Measurements from ENCODE around the gene PRKAA1.
"Not testable (repeated sequence)": the region's sequence is repeated elsewhere in the genome, so short reads cannot be mapped to it uniquely, and the experiment has no call there.

Gene PRKAA1

DNA sequence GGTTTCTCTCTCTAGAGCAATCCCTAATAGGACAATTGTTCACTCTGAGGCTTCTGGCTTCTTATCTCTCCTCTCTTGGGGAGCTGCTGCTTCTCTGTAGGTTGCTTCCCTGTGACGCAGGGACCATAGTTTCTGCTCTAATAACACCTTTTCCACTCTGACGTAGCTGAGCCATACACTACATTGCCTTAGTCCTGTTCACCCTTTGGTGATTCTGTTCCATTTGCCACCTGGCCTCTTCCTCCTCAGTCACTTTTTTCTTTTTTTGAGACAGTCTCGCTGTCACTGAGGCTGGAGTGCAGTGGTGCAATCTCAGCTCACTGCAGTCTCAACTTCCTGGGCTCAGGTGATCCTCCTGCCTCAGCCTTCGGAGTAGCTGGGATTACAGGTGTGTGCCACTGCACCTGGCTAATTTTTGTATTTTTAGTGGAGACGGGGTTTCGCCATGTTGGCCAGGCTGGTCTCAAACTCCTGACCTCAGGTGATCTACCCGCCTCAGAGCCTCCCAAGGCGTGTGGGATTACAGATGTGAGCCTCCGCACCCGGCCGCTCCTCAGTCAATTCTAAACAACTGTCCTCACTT is 27.4 kb upstream of the PRKAA1 start:
- H3K9me3 ChIP-seq (ENCODE audit: control insufficient read depth in 2 of 2, low read length in 2 of 2); H3K4me1 ChIP-seq (ENCODE audit: control insufficient read depth in 2 of 2, insufficient read depth in 2 of 2, low read length in 2 of 2); H3K9ac ChIP-seq (ENCODE audit: low read depth in 1 of 2, low read length in 2 of 2); H3K27ac ChIP-seq (ENCODE audit: low read depth in 2 of 2, low read length in 2 of 2); H3K4me3 ChIP-seq (ENCODE audit: low read length in 2 of 2); H3K27me3 ChIP-seq (ENCODE audit: control insufficient read depth in 2 of 2, insufficient read depth in 2 of 2, low read length in 2 of 2): not testable (repeated sequence)
- H3K36me3 ChIP-seq (ENCODE audit: control insufficient read depth in 2 of 2, insufficient read depth in 2 of 2, low read length in 2 of 2), result peaks cover 28 to 39% of the 10 kb centered on the region in 2 donors

DNA sequence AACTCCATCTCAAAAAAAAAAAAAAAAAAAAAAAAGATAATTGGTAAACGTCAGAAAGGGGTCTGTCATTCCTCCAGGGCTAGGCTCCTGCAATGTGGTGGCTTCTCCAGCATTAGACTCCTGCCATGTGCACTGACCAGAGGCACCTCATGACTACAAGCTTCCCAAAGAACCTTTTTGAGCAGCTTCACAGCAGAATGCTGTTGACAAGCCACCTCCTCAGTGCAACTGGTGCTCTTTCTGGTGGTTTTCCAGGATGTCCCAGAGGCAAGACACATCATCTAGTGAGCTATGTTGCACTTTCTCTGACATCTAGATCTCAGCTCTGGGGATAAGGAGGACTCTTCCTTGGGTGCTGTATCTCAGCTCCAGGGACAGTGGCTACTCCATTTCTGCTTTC is 25.3 kb upstream of the PRKAA1 start:
- no peak overlapping the region for H3K4me3 ChIP-seq (ENCODE audit: low read length in 2 of 2)

DNA sequence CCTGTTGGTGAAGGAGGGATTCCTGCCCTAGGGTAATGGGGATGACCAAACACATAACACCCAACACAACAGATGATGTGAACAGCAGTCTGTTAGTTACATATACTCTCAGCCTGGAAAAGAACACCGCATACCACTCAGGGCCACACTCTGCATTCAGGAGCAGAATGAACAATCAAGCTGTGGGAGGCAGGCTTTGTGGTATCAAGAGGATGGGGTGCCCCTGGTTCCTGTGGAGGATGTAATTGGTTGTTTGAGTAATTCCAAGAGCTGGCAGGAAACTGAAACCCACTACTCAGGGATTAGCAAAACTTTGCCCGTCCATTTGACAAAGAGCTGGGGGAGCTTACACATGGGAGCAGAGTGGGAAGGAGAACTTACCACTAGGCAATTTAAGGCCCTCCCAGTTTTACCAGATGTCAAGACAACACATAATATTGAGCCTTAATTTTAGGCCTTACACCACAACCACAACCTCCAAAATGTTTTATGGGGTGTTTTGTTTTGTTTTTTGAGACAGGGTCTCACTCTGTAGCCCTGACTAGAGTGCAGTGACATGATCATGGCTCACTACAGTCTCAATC is 15.6 kb upstream of the PRKAA1 start:
- Histone ChIP-seq H3K27me3 (ENCODE audit: control insufficient read depth in 2 of 2, insufficient read depth in 2 of 2, low read length in 2 of 2) (no peaks in the 10 kb centered on the region), H3K36me3 (ENCODE audit: control insufficient read depth in 2 of 2, insufficient read depth in 2 of 2, low read length in 2 of 2) (no peaks in the 10 kb centered on the region), H3K4me3 (ENCODE audit: low read length in 2 of 2) (no peak overlapping the region), H3K4me1 (ENCODE audit: control insufficient read depth in 2 of 2, insufficient read depth in 2 of 2, low read length in 2 of 2) (no peaks in the 10 kb centered on the region), H3K9ac (ENCODE audit: low read depth in 1 of 2, low read length in 2 of 2) (no peak overlapping the region), H3K9me3 (ENCODE audit: control insufficient read depth in 2 of 2, low read length in 2 of 2) (no peaks in the 10 kb centered on the region), H3K27ac (ENCODE audit: low read depth in 2 of 2, low read length in 2 of 2) (no peak overlapping the region)

More for the DNA sequence above, 25.3 kb upstream of the PRKAA1 start:
- H3K36me3 ChIP-seq (ENCODE audit: control insufficient read depth in 2 of 2, insufficient read depth in 2 of 2, low read length in 2 of 2), result peaks cover 13 to 22% of the 10 kb centered on the region in 2 donors
- no peaks in the 10 kb centered on the region for H3K9me3 ChIP-seq (ENCODE audit: control insufficient read depth in 2 of 2, low read length in 2 of 2)
- H3K4me1 ChIP-seq (ENCODE audit: control insufficient read depth in 2 of 2, insufficient read depth in 2 of 2, low read length in 2 of 2), result no peaks in the 10 kb centered on the region
- H3K27me3 ChIP-seq (ENCODE audit: control insufficient read depth in 2 of 2, insufficient read depth in 2 of 2, low read length in 2 of 2), result no peaks in the 10 kb centered on the region
- H3K9ac ChIP-seq (ENCODE audit: low read depth in 1 of 2, low read length in 2 of 2), result no peak overlapping the region
- H3K27ac ChIP-seq (ENCODE audit: low read depth in 2 of 2, low read length in 2 of 2), result no peak overlapping the region

DNA sequence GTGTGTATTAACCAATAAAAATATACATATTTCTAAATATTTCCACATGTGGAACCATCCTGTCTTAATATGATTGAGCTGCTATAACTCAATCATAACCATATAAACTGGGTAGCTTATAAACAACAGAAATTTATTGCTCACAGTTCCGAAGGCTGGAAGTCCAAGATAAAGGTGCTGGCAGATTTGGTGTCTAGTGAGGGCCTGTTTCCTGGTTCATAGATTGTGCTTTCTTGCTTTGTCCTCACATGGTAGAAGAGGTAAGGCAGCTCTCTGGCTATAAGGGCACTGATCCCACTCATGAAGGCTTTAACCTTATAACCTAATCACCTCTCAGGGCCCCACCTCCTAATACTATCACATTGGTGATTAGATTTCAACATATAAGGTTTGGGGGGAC is 14.0 kb upstream of the PRKAA1 start:
- Histone ChIP-seq H3K4me1 (ENCODE audit: control insufficient read depth in 2 of 2, insufficient read depth in 2 of 2, low read length in 2 of 2) (no peaks in the 10 kb centered on the region), H3K4me3 (ENCODE audit: low read length in 2 of 2) (no peak overlapping the region), H3K27me3 (ENCODE audit: control insufficient read depth in 2 of 2, insufficient read depth in 2 of 2, low read length in 2 of 2) (no peaks in the 10 kb centered on the region), H3K9ac (ENCODE audit: low read depth in 1 of 2, low read length in 2 of 2) (no peak overlapping the region), H3K9me3 (ENCODE audit: control insufficient read depth in 2 of 2, low read length in 2 of 2) (no peaks in the 10 kb centered on the region), H3K36me3 (ENCODE audit: control insufficient read depth in 2 of 2, insufficient read depth in 2 of 2, low read length in 2 of 2) (no peaks in the 10 kb centered on the region), H3K27ac (ENCODE audit: low read depth in 2 of 2, low read length in 2 of 2) (no peak overlapping the region)

DNA sequence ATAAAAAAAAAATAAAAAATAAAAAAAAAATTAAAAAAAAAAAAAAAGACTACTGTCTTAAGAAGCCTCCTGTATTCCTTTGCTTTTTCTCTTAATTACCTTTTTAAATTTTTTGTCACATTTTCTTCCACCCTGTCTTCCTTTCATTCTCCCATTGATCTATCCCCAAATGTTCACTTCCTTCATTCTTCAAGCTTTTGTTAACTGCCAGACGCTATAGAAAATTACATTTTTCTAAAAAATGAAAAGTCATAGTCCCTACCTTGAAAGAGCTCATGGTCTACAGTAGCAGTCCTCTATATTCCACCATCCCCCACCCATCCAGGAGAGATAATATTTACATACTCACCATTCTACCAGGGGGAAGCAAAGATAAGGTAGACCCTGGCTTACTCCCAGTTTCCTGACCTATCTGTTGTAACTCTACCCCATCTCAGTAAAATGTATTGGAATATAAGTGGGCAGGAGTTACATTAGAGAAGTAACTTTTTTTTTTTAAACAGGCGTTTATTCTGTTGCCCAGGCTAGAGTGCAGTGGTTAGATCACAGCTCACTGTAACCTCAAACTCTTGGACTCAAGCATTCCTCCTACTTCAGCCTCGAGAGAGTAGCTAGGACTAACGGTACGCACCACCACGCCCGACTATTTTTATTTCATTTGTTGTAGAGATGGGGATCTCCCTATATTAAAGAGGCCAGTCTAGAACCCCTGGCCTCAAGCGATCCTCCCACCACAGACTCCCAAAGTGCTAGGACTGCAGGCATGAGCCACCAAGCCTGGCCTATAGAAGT is 3.8 kb upstream of the PRKAA1 start:
- Histone ChIP-seq H3K9me3 (ENCODE audit: control insufficient read depth in 2 of 2, low read length in 2 of 2) (no peaks in the 10 kb centered on the region), H3K4me1 (ENCODE audit: control insufficient read depth in 2 of 2, insufficient read depth in 2 of 2, low read length in 2 of 2) (peaks cover 3 to 6% of the 10 kb centered on the region in 2 donors), H3K27me3 (ENCODE audit: control insufficient read depth in 2 of 2, insufficient read depth in 2 of 2, low read length in 2 of 2) (no peaks in the 10 kb centered on the region), H3K4me3 (ENCODE audit: low read length in 2 of 2) (no peak overlapping the region), H3K9ac (ENCODE audit: low read depth in 1 of 2, low read length in 2 of 2) (no peak overlapping the region), H3K36me3 (ENCODE audit: control insufficient read depth in 2 of 2, insufficient read depth in 2 of 2, low read length in 2 of 2) (no peaks in the 10 kb centered on the region), H3K27ac (ENCODE audit: low read depth in 2 of 2, low read length in 2 of 2) (no peak overlapping the region)

DNA sequence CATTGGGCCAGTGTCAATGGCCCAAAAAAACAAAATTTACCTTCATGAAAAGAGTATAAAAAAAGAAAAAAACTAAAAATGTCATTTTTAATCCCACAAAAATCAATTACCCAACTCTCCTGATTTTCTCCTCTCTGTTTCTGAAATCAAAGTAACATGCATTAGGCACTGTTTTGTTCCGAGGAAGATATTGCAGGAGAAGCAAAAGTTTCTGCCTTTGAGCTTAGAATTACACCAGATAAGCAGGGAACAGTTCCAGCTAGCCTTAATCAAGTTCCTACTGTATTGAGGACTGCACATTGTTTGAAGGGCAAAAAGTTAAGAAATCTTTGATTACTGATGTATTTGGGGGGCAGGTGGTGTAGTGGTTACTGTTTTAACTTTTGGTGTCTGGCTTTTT is 1.1 kb upstream of the PRKAA1 start:
- Histone ChIP-seq H3K36me3 (ENCODE audit: control insufficient read depth in 2 of 2, insufficient read depth in 2 of 2, low read length in 2 of 2) (no peaks in the 10 kb centered on the region), H3K4me3 (ENCODE audit: low read length in 2 of 2) (no peak overlapping the region), H3K27ac (ENCODE audit: low read depth in 2 of 2, low read length in 2 of 2) (no peak overlapping the region), H3K4me1 (ENCODE audit: control insufficient read depth in 2 of 2, insufficient read depth in 2 of 2, low read length in 2 of 2) (peaks cover 14% of the 10 kb centered on the region in 2 donors), H3K9me3 (ENCODE audit: control insufficient read depth in 2 of 2, low read length in 2 of 2) (no peaks in the 10 kb centered on the region), H3K9ac (ENCODE audit: low read depth in 1 of 2, low read length in 2 of 2) (no peak overlapping the region), H3K27me3 (ENCODE audit: control insufficient read depth in 2 of 2, insufficient read depth in 2 of 2, low read length in 2 of 2) (no peaks in the 10 kb centered on the region)

DNA sequence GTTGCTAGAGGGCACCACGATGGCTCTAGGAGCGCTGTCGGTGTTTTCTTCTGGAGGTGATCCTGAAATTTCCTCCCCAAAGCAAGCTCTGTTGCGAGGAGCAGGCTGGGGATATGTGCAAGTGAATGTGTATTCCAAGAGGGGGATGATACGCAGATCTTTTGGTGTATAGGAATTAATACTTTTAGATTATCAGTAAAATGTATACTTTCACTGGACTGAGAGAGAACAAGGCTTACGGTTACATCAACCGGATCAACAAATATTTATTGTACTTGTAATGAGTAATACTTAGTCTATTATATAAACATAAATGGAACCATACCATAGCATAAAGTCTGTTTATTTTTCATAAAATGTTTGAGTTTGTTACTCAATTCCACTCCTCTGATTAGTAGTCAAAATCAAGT is 632 bp upstream of the PRKAA1 start:
- peak overlapping the region; percentile 83 to 90 for H3K9ac ChIP-seq (ENCODE audit: low read depth in 1 of 2, low read length in 2 of 2)
- peak overlapping the region; percentile 75 to 85 for H3K27ac ChIP-seq (ENCODE audit: low read depth in 2 of 2, low read length in 2 of 2)
- H3K9me3 ChIP-seq (ENCODE audit: control insufficient read depth in 2 of 2, low read length in 2 of 2), result no peaks in the 10 kb centered on the region
- H3K4me3 ChIP-seq (ENCODE audit: low read length in 2 of 2), result peak overlapping the region; percentile 90 to 100
- peaks cover 14% of the 10 kb centered on the region in 2 donors for H3K4me1 ChIP-seq (ENCODE audit: control insufficient read depth in 2 of 2, insufficient read depth in 2 of 2, low read length in 2 of 2)
- no peaks in the 10 kb centered on the region for H3K27me3 ChIP-seq (ENCODE audit: control insufficient read depth in 2 of 2, insufficient read depth in 2 of 2, low read length in 2 of 2)
- no peaks in the 10 kb centered on the region for H3K36me3 ChIP-seq (ENCODE audit: control insufficient read depth in 2 of 2, insufficient read depth in 2 of 2, low read length in 2 of 2)

DNA sequence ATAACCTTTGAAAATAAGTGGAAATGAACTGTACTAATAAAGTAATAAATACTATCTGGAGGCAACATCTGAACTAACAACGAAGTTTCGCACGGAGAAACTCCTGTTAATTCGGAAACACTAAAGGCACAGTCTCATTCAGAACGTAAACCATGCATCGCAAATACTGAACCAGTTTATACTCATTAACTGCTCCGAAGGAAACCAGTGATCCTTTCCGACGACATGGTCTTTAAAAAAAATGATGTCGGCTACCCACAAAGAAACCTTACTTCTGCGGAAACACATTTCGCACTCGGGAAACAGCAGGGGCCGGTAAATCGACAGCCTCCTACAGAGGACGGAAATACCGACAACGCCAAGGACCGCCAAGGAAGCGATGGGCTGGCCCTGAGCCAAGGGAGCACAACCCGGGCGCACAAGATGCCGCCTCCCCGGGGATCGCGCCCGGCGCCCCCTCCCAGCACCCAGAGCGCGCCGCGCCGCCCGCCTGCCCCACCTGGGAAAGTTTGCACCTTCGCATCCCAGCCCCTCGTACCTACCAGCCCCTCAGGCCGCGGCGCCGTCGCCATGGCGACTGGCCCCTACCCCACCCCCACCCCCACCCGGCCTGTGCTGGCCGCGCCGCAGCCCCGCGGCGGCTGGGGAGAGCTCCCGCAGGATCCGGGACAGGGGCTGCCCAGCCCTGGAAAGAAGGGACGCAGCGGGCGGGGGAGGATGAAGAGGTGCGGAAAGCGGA is 732 bp downstream of the PRKAA1 start:
- peak overlapping the region; percentile 95 to 100 for H3K4me3 ChIP-seq (ENCODE audit: low read length in 2 of 2)
- H3K4me1 ChIP-seq (ENCODE audit: control insufficient read depth in 2 of 2, insufficient read depth in 2 of 2, low read length in 2 of 2), result peaks cover 14% of the 10 kb centered on the region in 2 donors
- peak overlapping the region; percentile 85 to 86 for H3K9ac ChIP-seq (ENCODE audit: low read depth in 1 of 2, low read length in 2 of 2)
- no peaks in the 10 kb centered on the region for H3K27me3 ChIP-seq (ENCODE audit: control insufficient read depth in 2 of 2, insufficient read depth in 2 of 2, low read length in 2 of 2)
- H3K27ac ChIP-seq (ENCODE audit: low read depth in 2 of 2, low read length in 2 of 2), result peak overlapping the region; percentile 91 to 92
- no peaks in the 10 kb centered on the region for H3K9me3 ChIP-seq (ENCODE audit: control insufficient read depth in 2 of 2, low read length in 2 of 2)
- H3K36me3 ChIP-seq (ENCODE audit: control insufficient read depth in 2 of 2, insufficient read depth in 2 of 2, low read length in 2 of 2), result no peaks in the 10 kb centered on the region

DNA sequence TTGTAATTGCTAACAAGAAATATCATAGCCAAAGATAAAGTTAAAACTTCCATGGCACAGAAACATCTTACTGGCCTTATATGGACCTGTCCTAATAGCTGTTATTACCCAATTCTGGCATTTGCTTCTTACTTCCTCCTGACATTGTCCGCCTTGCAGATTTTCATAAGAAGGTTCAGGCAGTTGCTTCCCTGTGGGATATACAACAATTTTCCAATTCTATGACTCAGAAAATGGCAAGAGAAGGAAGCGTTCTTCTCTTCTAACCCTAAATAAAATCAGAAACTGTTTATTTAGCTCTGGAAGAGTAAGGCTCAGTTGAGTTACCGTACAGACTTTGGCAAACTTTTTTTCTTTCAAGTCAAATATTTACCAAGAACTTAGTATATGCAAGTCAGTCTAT is 1.7 kb downstream of the PRKAA1 start:
- no peaks in the 10 kb centered on the region for H3K27me3 ChIP-seq (ENCODE audit: control insufficient read depth in 2 of 2, insufficient read depth in 2 of 2, low read length in 2 of 2)
- H3K4me1 ChIP-seq (ENCODE audit: control insufficient read depth in 2 of 2, insufficient read depth in 2 of 2, low read length in 2 of 2), result peaks cover 14 to 21% of the 10 kb centered on the region in 2 donors
- H3K36me3 ChIP-seq (ENCODE audit: control insufficient read depth in 2 of 2, insufficient read depth in 2 of 2, low read length in 2 of 2), result no peaks in the 10 kb centered on the region
- H3K9me3 ChIP-seq (ENCODE audit: control insufficient read depth in 2 of 2, low read length in 2 of 2), result no peaks in the 10 kb centered on the region
- H3K27ac ChIP-seq (ENCODE audit: low read depth in 2 of 2, low read length in 2 of 2), result peak overlapping the region in 1 of 2 donors; percentile 16
- peak overlapping the region; percentile 95 to 100 for H3K4me3 ChIP-seq (ENCODE audit: low read length in 2 of 2)
- peak overlapping the region; percentile 5 to 85 for H3K9ac ChIP-seq (ENCODE audit: low read depth in 1 of 2, low read length in 2 of 2)

DNA sequence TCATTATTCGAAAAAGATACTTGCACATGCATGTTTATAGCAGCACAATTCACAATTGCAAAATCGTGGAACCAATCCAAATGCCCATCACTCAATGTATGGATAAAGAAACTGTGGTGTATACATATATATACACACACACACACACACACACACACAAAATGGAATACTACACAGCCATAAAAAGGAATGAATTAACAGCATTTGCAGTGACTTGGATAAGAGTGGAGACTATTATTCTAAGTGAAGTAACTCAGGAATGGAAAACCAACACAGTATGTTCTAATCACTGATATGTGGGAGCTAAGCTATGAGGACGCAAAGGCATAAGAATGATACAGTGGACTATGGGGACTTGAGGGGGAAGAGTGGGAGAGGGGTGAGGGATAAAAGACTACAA is 3.3 kb downstream of the PRKAA1 start:
- H3K4me1 ChIP-seq (ENCODE audit: control insufficient read depth in 2 of 2, insufficient read depth in 2 of 2, low read length in 2 of 2), result peaks cover 14 to 26% of the 10 kb centered on the region in 2 donors
- not testable (repeated sequence) for H3K4me3 ChIP-seq (ENCODE audit: low read length in 2 of 2); H3K9ac ChIP-seq (ENCODE audit: low read depth in 1 of 2, low read length in 2 of 2); H3K9me3 ChIP-seq (ENCODE audit: control insufficient read depth in 2 of 2, low read length in 2 of 2); H3K36me3 ChIP-seq (ENCODE audit: control insufficient read depth in 2 of 2, insufficient read depth in 2 of 2, low read length in 2 of 2); H3K27ac ChIP-seq (ENCODE audit: low read depth in 2 of 2, low read length in 2 of 2); H3K27me3 ChIP-seq (ENCODE audit: control insufficient read depth in 2 of 2, insufficient read depth in 2 of 2, low read length in 2 of 2)
